ENCODE data around the gene ATP6V0C. TPM values are rescaled to one million over a fixed set of nuclear protein-coding genes. Genes with fewer than 3 reads are reported as not detected.
"Not testable (repeated sequence)": the region's sequence is repeated elsewhere in the genome, so short reads cannot be mapped to it uniquely, and the experiment has no call there.

The ATP6V0C gene
- total RNA-seq, 1 donor from 2014 or later = 22.9 TPM

- not testable (repeated sequence) for DNase-seq
These were observed 36.6 kb downstream of the ATP6V0C start for GRCh38 chr16:2550283-2550878.

- not testable (repeated sequence) for DNase-seq
These were observed 37.7 kb downstream of the ATP6V0C start for GRCh38 chr16:2551420-2551889.

GRCh38 chr16:2554709-2555425, 41.1 kb downstream of the ATP6V0C start:
- not testable (repeated sequence) for DNase-seq

- not testable (repeated sequence) for DNase-seq
These were observed 43.4 kb downstream of the ATP6V0C start for GRCh38 chr16:2557150-2557549.

GRCh38 chr16:2560131-2560797, 46.5 kb downstream of the ATP6V0C start:
- not testable (repeated sequence) for DNase-seq

GRCh38 chr16:2560798-2561133, 47.0 kb downstream of the ATP6V0C start:
- DNase-seq = not testable (repeated sequence)

- DNase-seq = not testable (repeated sequence)
These were observed 53.8 kb downstream of the ATP6V0C start for GRCh38 chr16:2567506-2567905.

GRCh38 chr16:2568573-2568972, 54.8 kb downstream of the ATP6V0C start:
- DNase-seq = not testable (repeated sequence)

Small RNA genes within 50 kb of the gene (small RNA-seq; reads per million reads assigned to genes)
- gene AC093525.1 (ENCODE audit: low replicate concordance) (not detected), gene MIR3178 (ENCODE audit: low replicate concordance) (0.10 reads per million), gene MIR6768 (ENCODE audit: low replicate concordance) (not detected)

Other genes starting within 250 kb of the ATP6V0C start
- 90.2 TPM for gene RNPS1, start 245.8 kb upstream of the ATP6V0C start, total RNA-seq
- gene ABCA3, start 173.2 kb upstream of the ATP6V0C start, total RNA-seq = 8.7 TPM
- gene CCNF, start 84.5 kb upstream of the ATP6V0C start, total RNA-seq = 9.3 TPM
- 3.4 TPM for gene TEDC2, start 53.8 kb upstream of the ATP6V0C start, total RNA-seq
- gene NTN3, start 42.7 kb upstream of the ATP6V0C start, total RNA-seq = 9.1 TPM
- 20.4 TPM for gene TBC1D24, start 38.8 kb upstream of the ATP6V0C start, total RNA-seq
- 24.6 TPM for gene AMDHD2, start 6.4 kb downstream of the ATP6V0C start, total RNA-seq
- 0.72 TPM for gene CEMP1, start 17.5 kb downstream of the ATP6V0C start, total RNA-seq
- 24.5 TPM for gene PDPK1, start 24.1 kb downstream of the ATP6V0C start, total RNA-seq
- gene KCTD5, start 168.6 kb downstream of the ATP6V0C start, total RNA-seq = 28.4 TPM
- 3.5 TPM for gene PRSS27, start 206.3 kb downstream of the ATP6V0C start, total RNA-seq
- gene SRRM2, start 238.7 kb downstream of the ATP6V0C start, total RNA-seq = 170 TPM

All from tongue (tissue), 3 donors.